ENCODE data around the gene CHMP2A.

GRCh38 chr19:58561373-58562121 lies 6.6 kb upstream of the CHMP2A start:
- no peak for TF ChIP-seq GATA3 (IDR thresholded peaks at IDR 0.05; ENCODE audit: borderline replicate concordance)
- no peak for TF ChIP-seq ZFP36 (IDR thresholded peaks at IDR 0.05; ENCODE audit: borderline replicate concordance, partially characterized antibody)
- TF ChIP-seq SMC3 (IDR thresholded peaks at IDR 0.05): no peak
- TF ChIP-seq MAX (IDR thresholded peaks at IDR 0.05): no peak
- no peak for TF ChIP-seq CTCF (IDR thresholded peaks at IDR 0.05)
- TF ChIP-seq HEYL (CRISPR knock-in tag; IDR thresholded peaks at IDR 0.05): no peak
- no peak for TF ChIP-seq CEBPB (IDR thresholded peaks at IDR 0.05)
- TF ChIP-seq MYC (IDR thresholded peaks at IDR 0.05; ENCODE audit: borderline replicate concordance, low read length): no peak
- TF ChIP-seq REST (IDR thresholded peaks at IDR 0.05): no peak

All from A549 (cell line).